MM.1S (cell line): ENCODE data around the gene CRYGA.

Experiments
- CTCF ChIP-seq: fragments of 300-600 bp; sonication (generic); IDR thresholded peaks from 2 replicates; pipeline ENCODE4 v1.5.1; 2016; ENCODE audit warnings: antibody characterized with exemption, low read length, mixed read lengths
- EZH2 ChIP-seq: fragments of 300-600 bp; sonication (generic); optimal IDR thresholded peaks from 2 replicates; pipeline ENCODE3; 2017; ENCODE audit warnings: low read depth, mild to moderate bottlenecking, antibody characterized with exemption, low read length, mixed read lengths

GRCh38 chr2:208147759-208148158 is 15.6 kb downstream of the CRYGA start:
- no peak for TF ChIP-seq EZH2
- TF ChIP-seq CTCF = no peak
